Upper lobe of right lung (tissue), 1 donor: Measurements from ENCODE around the gene TTF2. TPM values are rescaled to one million over a fixed set of nuclear protein-coding genes. Genes with fewer than 3 reads are reported as not detected.

ENCODE experiments used
- ATAC-seq: fragments of 200-7000 bp; cut with Tn5 transposase; one replicate; pipeline ENCODE4 v1.9.1; 2020; ENCODE audit warnings: mild to moderate bottlenecking, moderate library complexity
- DNase-seq: peaks from one replicate; pipeline ENCODE4 v3.0.0-alpha.2; 2020
- H3K27ac ChIP-seq: fragments of 200-600 bp; one replicate; pipeline ENCODE4 v1.8.0; 2022
- H3K27me3 ChIP-seq: fragments of 200-600 bp; one replicate; pipeline ENCODE4 v1.8.0; 2022; ENCODE audit warnings: mild to moderate bottlenecking
- H3K36me3 ChIP-seq: fragments of 200-600 bp; one replicate; pipeline ENCODE4 v1.8.0; 2022
- H3K4me1 ChIP-seq: fragments of 200-600 bp; one replicate; pipeline ENCODE4 v1.8.0; 2022
- H3K4me3 ChIP-seq: fragments of 200-600 bp; one replicate; pipeline ENCODE4 v1.8.0; 2022; ENCODE audit warnings: mild to moderate bottlenecking
- H3K9me3 ChIP-seq: fragments of 200-600 bp; one replicate; pipeline ENCODE4 v1.8.0; 2022
- intact Hi-C: fragments of 100-400 bp; cut with DNase I; formaldehyde crosslinking; loops from one replicate; pipeline ENCODE4 v1.11.0; 2022
- total RNA-seq: library from RNA; stranded (reverse); fragmentation: NEBNext Ultra II Directional; extraction: Animal tissue kit (Norgen Biotek cat#: 25700); gene quantifications from one replicate; pipeline ENCODE4 v1.2.1, GENCODE V29; 2021
- TF ChIP-seq, protein P1 (sequence below): fragments of 200-600 bp; IDR thresholded peaks from one replicate; pipeline ENCODE4 v1.8.0; 2022; ENCODE audit warnings: antibody characterized with exemption
- donor health status: DM: no; HTN: yes; CAD: no; lungs with severe emphysema.

The TTF2 gene
- total RNA-seq, 1 donor from 2014 or later = 14.8 TPM

GRCh38 chr1:117017062-117017461 is 43.1 kb upstream of the TTF2 start:
- Histone ChIP-seq H3K4me1 (no peaks in the 10 kb centered on the region), H3K9me3 (no peaks in the 10 kb centered on the region), H3K4me3 (no peak overlapping the region), H3K36me3 (no peaks in the 10 kb centered on the region), H3K27me3 (no peaks in the 10 kb centered on the region), H3K27ac (no peak overlapping the region)
- ATAC-seq = no peak
- no peak for DNase-seq
- intact Hi-C loops = no loop called here
- TF ChIP-seq, protein P1, sequence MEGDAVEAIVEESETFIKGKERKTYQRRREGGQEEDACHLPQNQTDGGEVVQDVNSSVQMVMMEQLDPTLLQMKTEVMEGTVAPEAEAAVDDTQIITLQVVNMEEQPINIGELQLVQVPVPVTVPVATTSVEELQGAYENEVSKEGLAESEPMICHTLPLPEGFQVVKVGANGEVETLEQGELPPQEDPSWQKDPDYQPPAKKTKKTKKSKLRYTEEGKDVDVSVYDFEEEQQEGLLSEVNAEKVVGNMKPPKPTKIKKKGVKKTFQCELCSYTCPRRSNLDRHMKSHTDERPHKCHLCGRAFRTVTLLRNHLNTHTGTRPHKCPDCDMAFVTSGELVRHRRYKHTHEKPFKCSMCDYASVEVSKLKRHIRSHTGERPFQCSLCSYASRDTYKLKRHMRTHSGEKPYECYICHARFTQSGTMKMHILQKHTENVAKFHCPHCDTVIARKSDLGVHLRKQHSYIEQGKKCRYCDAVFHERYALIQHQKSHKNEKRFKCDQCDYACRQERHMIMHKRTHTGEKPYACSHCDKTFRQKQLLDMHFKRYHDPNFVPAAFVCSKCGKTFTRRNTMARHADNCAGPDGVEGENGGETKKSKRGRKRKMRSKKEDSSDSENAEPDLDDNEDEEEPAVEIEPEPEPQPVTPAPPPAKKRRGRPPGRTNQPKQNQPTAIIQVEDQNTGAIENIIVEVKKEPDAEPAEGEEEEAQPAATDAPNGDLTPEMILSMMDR = no peak

DNA sequence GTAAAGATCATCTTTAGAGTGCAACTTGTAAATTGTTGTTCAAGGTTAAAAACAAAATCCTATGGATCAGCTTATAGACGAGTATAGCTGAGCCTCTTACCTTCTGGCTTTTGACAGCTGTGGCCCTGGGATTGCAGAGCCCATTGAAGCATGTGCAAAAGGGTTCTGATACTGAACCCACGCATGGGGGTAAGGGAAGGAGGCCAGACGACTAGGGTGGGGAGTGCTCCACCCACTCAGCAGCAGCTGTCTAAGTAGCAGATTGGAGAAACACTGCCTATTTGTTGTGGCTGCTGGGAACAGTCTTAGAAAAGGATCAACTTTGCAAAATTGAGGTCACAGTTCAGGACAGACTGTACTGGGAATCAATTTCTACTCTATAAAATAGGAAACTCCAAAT is 42.5 kb upstream of the TTF2 start:
- H3K27me3 ChIP-seq = no peaks in the 10 kb centered on the region
- no peaks in the 10 kb centered on the region for H3K36me3 ChIP-seq
- TF ChIP-seq, protein P1 = no peak
- no peak overlapping the region for H3K4me3 ChIP-seq
- ATAC-seq (peak; percentile 96), DNase-seq (peak; percentile 70)
- no peaks in the 10 kb centered on the region for H3K4me1 ChIP-seq
- intact Hi-C loops = no loop called here
- H3K27ac ChIP-seq = no peak overlapping the region
- no peaks in the 10 kb centered on the region for H3K9me3 ChIP-seq

DNA sequence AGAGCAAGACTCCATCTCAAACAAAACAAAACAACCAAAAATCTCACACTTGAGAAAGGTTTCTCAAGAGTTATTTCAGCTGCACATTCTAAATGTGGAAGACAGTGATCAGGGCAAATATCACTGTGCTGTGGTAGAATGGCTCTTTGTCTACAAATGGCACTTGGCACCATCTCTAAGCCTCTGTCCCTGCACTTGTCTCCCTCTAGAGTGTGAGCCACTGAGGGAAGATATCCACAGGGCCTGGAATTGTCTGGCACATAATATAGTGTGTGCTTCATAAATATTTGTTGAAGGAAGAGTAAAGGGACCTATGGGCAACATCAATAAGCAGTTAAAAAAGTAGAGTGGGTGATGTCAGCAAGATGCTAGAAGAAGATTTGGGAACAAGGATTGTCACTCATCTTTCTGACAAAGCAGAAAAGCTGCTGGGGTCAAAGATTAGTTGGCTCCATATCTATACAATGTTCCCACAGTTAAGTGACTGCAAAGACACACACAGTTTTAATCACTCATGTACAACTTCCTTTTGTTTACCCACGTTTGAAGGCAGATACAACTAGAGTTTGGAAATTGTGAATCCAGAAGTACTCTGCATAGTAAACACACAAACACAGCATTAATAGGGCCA is 39.5 kb upstream of the TTF2 start:
- H3K36me3 ChIP-seq = no peaks in the 10 kb centered on the region
- no peak overlapping the region for H3K4me3 ChIP-seq
- ATAC-seq (no peak), DNase-seq (no peak)
- H3K4me1 ChIP-seq = no peaks in the 10 kb centered on the region
- H3K27me3 ChIP-seq = no peaks in the 10 kb centered on the region
- TF ChIP-seq, protein P1 = no peak
- intact Hi-C loops = no loop called here
- H3K9me3 ChIP-seq = no peaks in the 10 kb centered on the region
- no peak overlapping the region for H3K27ac ChIP-seq

DNA sequence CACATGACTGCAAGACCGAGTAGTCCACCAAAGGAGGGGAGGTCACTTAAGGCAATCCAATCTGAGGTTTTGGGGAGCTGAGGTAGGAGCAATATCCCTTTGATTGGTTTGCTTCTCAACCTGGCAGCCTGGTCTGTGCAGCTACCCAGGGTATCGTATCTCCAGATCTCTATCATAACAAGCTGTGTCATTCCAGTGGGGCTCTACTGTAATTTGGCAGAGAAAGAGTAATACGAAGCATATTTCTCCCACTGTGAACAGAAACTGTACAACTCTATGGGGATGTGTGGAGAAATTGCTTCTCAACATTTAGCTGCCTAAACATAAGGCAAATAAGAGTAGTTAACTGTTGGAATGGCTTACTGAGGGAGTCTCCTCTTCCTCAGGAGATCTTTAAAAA is 38.0 kb upstream of the TTF2 start:
- TF ChIP-seq, protein P1 = no peak
- DNase-seq (no peak), ATAC-seq (no peak)
- Histone ChIP-seq H3K4me3 (no peak overlapping the region), H3K9me3 (no peaks in the 10 kb centered on the region), H3K4me1 (no peaks in the 10 kb centered on the region), H3K36me3 (no peaks in the 10 kb centered on the region), H3K27me3 (no peaks in the 10 kb centered on the region), H3K27ac (no peak overlapping the region)
- intact Hi-C loops = no loop called here

- H3K27ac ChIP-seq = no peak overlapping the region
- no peaks in the 10 kb centered on the region for H3K36me3 ChIP-seq
- intact Hi-C loops = no loop called here
- DNase-seq (no peak), ATAC-seq (no peak)
- TF ChIP-seq, protein P1 = no peak
- no peaks in the 10 kb centered on the region for H3K27me3 ChIP-seq
- H3K4me1 ChIP-seq = no peaks in the 10 kb centered on the region
- no peak overlapping the region for H3K4me3 ChIP-seq
- H3K9me3 ChIP-seq = no peaks in the 10 kb centered on the region
Observed at GRCh38 chr1:117025568-117025967, 34.6 kb upstream of the TTF2 start.

GRCh38 chr1:117026361-117026760 is 33.8 kb upstream of the TTF2 start:
- DNase-seq = no peak
- Histone ChIP-seq H3K27ac (no peak overlapping the region), H3K9me3 (no peaks in the 10 kb centered on the region), H3K27me3 (no peaks in the 10 kb centered on the region), H3K4me1 (no peaks in the 10 kb centered on the region), H3K36me3 (no peaks in the 10 kb centered on the region), H3K4me3 (no peak overlapping the region)
- TF ChIP-seq, protein P1 = no peak
- no peak for ATAC-seq
- intact Hi-C loops = no loop called here
